HepG2 (cell line): ENCODE data around the gene RUNX2. TPM values are rescaled to one million over a fixed set of nuclear protein-coding genes. Genes with fewer than 3 reads are reported as not detected.

Source experiments
- ATAC-seq: fragments of 200-7000 bp; cut with Tn5 transposase; 3 replicates; pipeline ENCODE4 v1.9.1; 2020; ENCODE audit warnings: mild to moderate bottlenecking, moderate library complexity
- BruUV-seq: library from RNA; stranded (reverse); fragments of 400-500 nt; replicated peaks from 2 replicates; lab custom pipeline; 2021; lab: Mats Ljungman, UMichigan
- CTCF ChIA-PET: fragments of 300-600 bp; formaldehyde crosslinking; extraction: SDS; loops from one replicate; lab custom pipeline; 2021; ENCODE audit warnings: low total read pairs, inconsistent platforms, low intra/inter-chr PET ratio; lab: Yijun Ruan, JAX
- POLR2A ChIA-PET: fragments of 350-600 bp; sonication (Branson Sonifier 250); formaldehyde crosslinking; loops from one replicate; lab custom pipeline; 2020; ENCODE audit warnings: antibody characterized with exemption, inconsistent platforms; lab: Yijun Ruan, JAX
- DNase-seq: peaks from one replicate; pipeline ENCODE4 v3.0.0-alpha.2; 2015; ENCODE audit warnings: low spot score
- FAIRE-seq: peaks from 3 replicates; lab custom pipeline; 2011; peaks lifted over from hg19 to GRCh38; lab: Jason Lieb, UNC
- H2AFZ ChIP-seq: one replicate; pipeline ENCODE4 v1.6.1; 2011; ENCODE audit warnings: low read length, inconsistent platforms
- H3K27ac ChIP-seq: fragments of 300-600 bp; 3 replicates; pipeline ENCODE4 v1.8.0; 2011; ENCODE audit warnings: mixed run types, mild to moderate bottlenecking, mixed read lengths, low read length, inconsistent platforms; ENCODE audit not compliant: insufficient read depth; ENCODE audit errors: extremely low read length
- H3K27me3 ChIP-seq, 2 experiments: fragments of 200-600 bp in 1 of 2; 2 replicates in 1 of 2; 3 replicates in 1 of 2; pipeline versions ENCODE4 v1.6.0 to v1.8.0; 2011; ENCODE audit warnings: low read length in 2 of 2, mild to moderate bottlenecking in 2 of 2, moderate library complexity in 2 of 2, inconsistent platforms in 1 of 2; ENCODE audit not compliant: insufficient read depth in 2 of 2, control insufficient read depth in 1 of 2
- H3K36me3 ChIP-seq, 2 experiments: fragments of 200-600 bp in 1 of 2; replicated peaks in 1 of 2; 2 replicates in 1 of 2; 3 replicates in 1 of 2; pipeline versions ENCODE4 v1.5.1 to v1.8.0; 2011; ENCODE audit warnings: low read length in 2 of 2, inconsistent platforms in 1 of 2; ENCODE audit not compliant: insufficient read depth in 2 of 2, control insufficient read depth in 1 of 2
- H3K4me1 ChIP-seq: 2 replicates; pipeline ENCODE4 v1.5.1; 2012; ENCODE audit warnings: low read length, inconsistent platforms; ENCODE audit not compliant: insufficient read depth
- H3K4me2 ChIP-seq: 2 replicates; pipeline ENCODE4 v1.6.0; 2011; ENCODE audit warnings: low read depth, low read length, inconsistent platforms
- H3K4me3 ChIP-seq, 3 experiments: fragments of 200-600 bp in 1 of 3; sonication (generic), shearing (Covaris generic) in 1 of 3; replicated peaks in 1 of 3; 2 replicates each; pipeline ENCODE4 v1.5.1; 2011 to 2016; ENCODE audit warnings: low read length in 3 of 3, inconsistent platforms in 2 of 3, low read depth in 2 of 3, mild to moderate bottlenecking in 2 of 3, control low read depth in 1 of 3, mixed read lengths in 1 of 3; ENCODE audit not compliant: insufficient read depth in 1 of 3
- H3K79me2 ChIP-seq: one replicate; pipeline ENCODE4 v1.6.1; 2011; ENCODE audit warnings: low read length, inconsistent platforms; ENCODE audit not compliant: insufficient read depth
- H3K9ac ChIP-seq: 2 replicates; pipeline ENCODE4 v1.6.0; 2011; ENCODE audit warnings: mild to moderate bottlenecking, low read depth, low read length, inconsistent platforms; ENCODE audit not compliant: insufficient read depth
- H3K9me3 ChIP-seq: 2 replicates; pipeline ENCODE4 v1.5.1; 2012; ENCODE audit warnings: mild to moderate bottlenecking, low read length
- H4K20me1 ChIP-seq: 2 replicates; pipeline ENCODE4 v1.6.0; 2011; ENCODE audit warnings: inconsistent platforms, mild to moderate bottlenecking, low read length, moderate library complexity; ENCODE audit not compliant: insufficient read depth
- ASH2L ChIP-seq: fragments of 300-600, 200-600 bp; sonication (generic); IDR thresholded peaks from 2 replicates; pipeline ENCODE4 v1.7.0; 2017; ENCODE audit warnings: low read depth, mild to moderate bottlenecking, moderate library complexity, mixed read lengths, low read length; ENCODE audit not compliant: insufficient read length
- ATF7 ChIP-seq, 2 experiments: fragments of 450-650 bp in 1 of 2; sonication (generic) in 1 of 2; formaldehyde crosslinking in 1 of 2; IDR thresholded peaks; 2 replicates each; pipeline versions ENCODE4 v1.4.0 to v1.6.1; 2016 to 2020; ENCODE audit warnings: antibody characterized with exemption in 1 of 2, mild to moderate bottlenecking in 1 of 2, missing genetic modification reagents in 1 of 2
- CEBPB ChIP-seq: IDR thresholded peaks from 2 replicates; pipeline ENCODE4 v1.6.1; 2011; ENCODE audit warnings: low read depth, low read length, improper control_type of control experiment, borderline replicate concordance
- ERF ChIP-seq: IDR thresholded peaks from 2 replicates; pipeline ENCODE4 v1.6.1; 2018; ENCODE audit warnings: missing biosample characterization, missing genetic modification reagents
- FOXA3 ChIP-seq: IDR thresholded peaks from 2 replicates; pipeline ENCODE4 v1.6.1; 2016; ENCODE audit warnings: missing genetic modification reagents, missing compliant biosample characterization
- GABPA ChIP-seq, 2 experiments: IDR thresholded peaks; 2 replicates each; pipeline ENCODE4 v1.6.1; 2011 to 2016; ENCODE audit warnings: low read depth in 2 of 2, low read length in 1 of 2, missing biosample characterization in 1 of 2, missing genetic modification characterization in 1 of 2
- MEIS2 ChIP-seq: sonication (generic); formaldehyde crosslinking; IDR thresholded peaks from 2 replicates; pipeline ENCODE4 v1.9.0; 2021; ENCODE audit warnings: mild to moderate bottlenecking, missing genetic modification reagents
- MTA3 ChIP-seq: sonication (generic); formaldehyde crosslinking; IDR thresholded peaks from 2 replicates; pipeline ENCODE4 v1.4.0; 2020; ENCODE audit warnings: missing genetic modification reagents
- NAIF1 ChIP-seq: sonication (generic); formaldehyde crosslinking; IDR thresholded peaks from 2 replicates; pipeline ENCODE4 v1.5.0; 2020; ENCODE audit warnings: mild to moderate bottlenecking, missing genetic modification reagents, borderline replicate concordance
- ZKSCAN1 ChIP-seq: fragments of 150-350 bp; IDR thresholded peaks from 2 replicates; pipeline ENCODE4 v1.6.1; 2014; ENCODE audit warnings: low read length
- ZKSCAN5 ChIP-seq: sonication (generic); formaldehyde crosslinking; IDR thresholded peaks from 2 replicates; pipeline ENCODE4 v1.5.1; 2020; ENCODE audit warnings: mild to moderate bottlenecking, missing genetic modification reagents
- ZNF572 ChIP-seq: sonication (generic); formaldehyde crosslinking; IDR thresholded peaks from 2 replicates; pipeline ENCODE4 v1.5.1; 2020; ENCODE audit warnings: mild to moderate bottlenecking, missing genetic modification reagents
- WGBS: methylation state at CpG from one replicate; pipeline ENCODE4 v1.1.6; 2017; ENCODE audit warnings: low lambda C conversion rate; 5-methylcytosine and 5-hydroxymethylcytosine counted together
- in situ Hi-C: cut with HindIII; loops from 2 replicates; pipeline ENCODE4 v1.10.0; 2017; ENCODE audit warnings: low pct_unique_long_range_greater_than_20kb; ENCODE audit not compliant: extremely low pct_ligation_motif_present
- intact Hi-C: fragments of 100-400 bp; cut with micrococcal nuclease; formaldehyde crosslinking; loops from one replicate; pipeline ENCODE4 v1.10.0; 2022; ENCODE audit not compliant: unreplicated experiment
- polyA plus RNA-seq, 8 experiments: library from polyadenylated mRNA; depleted of rRNA in 3 of 8; stranded (reverse) in 7 of 8; unstranded in 1 of 8; fragments of >200 nt; fragmentation: Illumina TruSeq in 4 of 8; extraction: Trizol in 4 of 8; gene quantifications; 2 replicates each; pipeline versions ENCODE4 v1.2.1 to v1.2.3, GENCODE V29; 2011 to 2016; ENCODE audit warnings: low read depth in 4 of 8, missing spikeins in 1 of 8, mixed read lengths in 1 of 8; ENCODE audit not compliant: insufficient read depth in 1 of 8
- total RNA-seq, 5 experiments: library from RNA; depleted of rRNA; stranded (reverse); fragments of >200 nt; fragmentation: Illumina TruSeq; extraction: Trizol; gene quantifications; 2 replicates each; pipeline ENCODE4 v1.2.3, GENCODE V29; 2016; ENCODE audit warnings: low read depth in 1 of 5
- TF ChIP-seq, protein P1 (sequence below): fragments of 450-650 bp; IDR thresholded peaks from 2 replicates; pipeline ENCODE4 v1.6.1; 2016
- TF ChIP-seq, protein P2 (sequence below): sonication (generic); formaldehyde crosslinking; IDR thresholded peaks from 2 replicates; pipeline ENCODE4 v1.4.0; 2020; ENCODE audit warnings: mild to moderate bottlenecking, low read depth, missing genetic modification reagents

The RUNX2 gene
- total and polyA plus RNA-seq, 2 of the 13 experiments (the other 11 are each of a cell fraction or from before 2014, with no cell fraction given) = not detected

DNA sequence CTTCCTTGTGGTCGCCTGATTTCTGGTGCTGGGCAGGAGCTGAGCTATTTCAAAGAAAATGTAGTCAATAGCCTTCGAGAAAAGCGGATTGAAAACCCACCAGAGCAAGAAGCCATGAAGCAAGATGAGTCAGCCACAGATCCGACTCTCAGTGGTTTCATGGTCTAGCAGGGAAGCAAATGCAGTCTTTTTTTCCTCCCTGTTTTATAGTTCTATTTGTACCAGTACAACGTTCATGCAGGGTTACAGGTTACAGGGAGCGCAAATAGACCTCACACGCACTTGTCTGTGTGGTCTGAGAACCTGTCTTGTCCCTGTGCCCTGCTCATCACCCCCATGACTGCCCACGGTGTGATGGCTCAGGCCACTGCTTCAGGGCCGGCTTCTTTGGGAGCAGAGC, 359.4 kb downstream of the RUNX2 start:
- POLR2A ChIA-PET = no interaction called here
- 41% methylated on average over 9 of the region's 9 CpGs for WGBS
- DNase-seq = no peak
- Histone ChIP-seq H3K27me3 (peaks cover 0 to 7% of the 10 kb centered on the region in 2 experiments; a peak in 1 of 5 replicates), H3K79me2 (no peaks in the 10 kb centered on the region), H3K9me3 (no peaks in the 10 kb centered on the region), H3K36me3 (no peaks in the 10 kb centered on the region), H4K20me1 (no peaks in the 10 kb centered on the region), H3K4me1 (peaks cover 14% of the 10 kb centered on the region), H3K4me3 (no peak overlapping the region; a peak in 1 of 6 replicates), H3K27ac (no peak overlapping the region), H3K9ac (no peak overlapping the region), H2AFZ (no peak overlapping the region), H3K4me2 (peak overlapping the region; percentile 33)
- FAIRE-seq = no peak
- peak; percentile 55 for ATAC-seq
- intact Hi-C loops (no loop called here), in situ Hi-C loops (no loop called here)
- no TSS peak for BruUV-seq
- TF ChIP-seq ZKSCAN1 = no peak
- TF ChIP-seq MEIS2 = 0 out of 2 replicates have a peak, but pooled peaks have one; percentile 4
- TF ChIP-seq, protein P1, sequence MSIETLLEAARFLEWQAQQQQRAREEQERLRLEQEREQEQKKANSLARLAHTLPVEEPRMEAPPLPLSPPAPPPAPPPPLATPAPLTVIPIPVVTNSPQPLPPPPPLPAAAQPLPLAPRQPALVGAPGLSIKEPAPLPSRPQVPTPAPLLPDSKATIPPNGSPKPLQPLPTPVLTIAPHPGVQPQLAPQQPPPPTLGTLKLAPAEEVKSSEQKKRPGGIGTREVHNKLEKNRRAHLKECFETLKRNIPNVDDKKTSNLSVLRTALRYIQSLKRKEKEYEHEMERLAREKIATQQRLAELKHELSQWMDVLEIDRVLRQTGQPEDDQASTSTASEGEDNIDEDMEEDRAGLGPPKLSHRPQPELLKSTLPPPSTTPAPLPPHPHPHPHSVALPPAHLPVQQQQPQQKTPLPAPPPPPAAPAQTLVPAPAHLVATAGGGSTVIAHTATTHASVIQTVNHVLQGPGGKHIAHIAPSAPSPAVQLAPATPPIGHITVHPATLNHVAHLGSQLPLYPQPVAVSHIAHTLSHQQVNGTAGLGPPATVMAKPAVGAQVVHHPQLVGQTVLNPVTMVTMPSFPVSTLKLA = no peak
- TF ChIP-seq NAIF1 = no peak
- peak; percentile 4; the same call in 1 of the 2 replicates for TF ChIP-seq GABPA (IDR thresholded peaks at IDR 0.05; ENCODE audit: low read depth, low read length)
- no peak for TF ChIP-seq GABPA (CRISPR knock-in tag; IDR thresholded peaks at IDR 0.05; ENCODE audit: low read depth)
- CTCF ChIA-PET = no interaction called here

DNA sequence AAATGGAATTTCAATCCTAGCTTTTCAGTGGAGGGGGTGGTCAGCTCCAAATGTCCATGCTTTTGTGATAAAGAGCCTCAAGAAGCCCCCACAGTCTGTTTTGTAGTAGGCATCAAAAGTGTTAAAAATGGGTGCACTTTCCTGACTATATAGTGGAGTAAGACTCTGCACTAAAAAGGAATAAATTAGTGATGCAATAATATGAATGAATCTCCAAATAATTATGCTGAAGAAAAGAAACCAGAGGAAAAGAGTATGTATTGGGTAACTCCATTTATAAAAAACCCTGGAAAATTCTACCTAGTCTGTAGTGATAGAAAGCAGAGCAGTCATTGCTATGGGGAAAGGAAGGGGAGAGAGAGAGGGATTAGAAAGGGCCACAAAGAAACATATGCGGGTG, 360.1 kb downstream of the RUNX2 start:
- intact Hi-C loops (no loop called here), in situ Hi-C loops (no loop called here)
- peaks cover 14% of the 10 kb centered on the region for H3K4me1 ChIP-seq
- H3K9me3 ChIP-seq = no peaks in the 10 kb centered on the region
- FAIRE-seq = no peak
- peaks cover 0 to 7% of the 10 kb centered on the region in 2 experiments; a peak in 1 of 5 replicates for H3K27me3 ChIP-seq
- POLR2A ChIA-PET = no interaction called here
- H2AFZ ChIP-seq = no peak overlapping the region
- H3K79me2 ChIP-seq = no peaks in the 10 kb centered on the region
- no TSS peak for BruUV-seq
- H3K27ac ChIP-seq = no peak overlapping the region
- ATAC-seq = no peak
- H3K9ac ChIP-seq = no peak overlapping the region
- no peak overlapping the region for H3K4me3 ChIP-seq
- no peaks in the 10 kb centered on the region for H4K20me1 ChIP-seq
- CTCF ChIA-PET = no interaction called here
- no peak for TF ChIP-seq ZNF572
- TF ChIP-seq MTA3 (CRISPR knock-in tag) = no peak
- TF ChIP-seq, protein P2, sequence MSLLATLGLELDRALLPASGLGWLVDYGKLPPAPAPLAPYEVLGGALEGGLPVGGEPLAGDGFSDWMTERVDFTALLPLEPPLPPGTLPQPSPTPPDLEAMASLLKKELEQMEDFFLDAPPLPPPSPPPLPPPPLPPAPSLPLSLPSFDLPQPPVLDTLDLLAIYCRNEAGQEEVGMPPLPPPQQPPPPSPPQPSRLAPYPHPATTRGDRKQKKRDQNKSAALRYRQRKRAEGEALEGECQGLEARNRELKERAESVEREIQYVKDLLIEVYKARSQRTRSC (CRISPR knock-in tag) = no peak
- TF ChIP-seq ATF7 (IDR thresholded peaks at IDR 0.05) = peak; percentile 72
- TF ChIP-seq ATF7 (CRISPR knock-in tag; IDR thresholded peaks at IDR 0.05) = no peak
- peak; percentile 48; the same call in 1 of the 2 replicates for TF ChIP-seq CEBPB
- no peak for TF ChIP-seq ZKSCAN5 (CRISPR knock-in tag)
- no peak for TF ChIP-seq ERF (CRISPR knock-in tag)
- TF ChIP-seq ASH2L = no peak
- no peak for TF ChIP-seq FOXA3
- H3K4me2 ChIP-seq = no peak overlapping the region
- WGBS = 68% methylated on average over 1 of the region's 1 CpG
- DNase-seq = no peak
- H3K36me3 ChIP-seq = no peaks in the 10 kb centered on the region
